K562 (cell line): ENCODE data around the gene SCYL1. TPM values are rescaled to one million over a fixed set of nuclear protein-coding genes. Genes with fewer than 3 reads are reported as not detected.

Experiments
- AFF4 ChIP-seq: sonication (generic); formaldehyde crosslinking; IDR thresholded peaks from 2 replicates; pipeline ENCODE4 v1.8.0; 2023; ENCODE audit warnings: mild to moderate bottlenecking, missing genetic modification reagents
- C11orf30 ChIP-seq: fragments of 450-650 bp; IDR thresholded peaks from 2 replicates; pipeline ENCODE4 v1.6.1; 2016; ENCODE audit warnings: low read depth, mild to moderate bottlenecking
- CEBPZ ChIP-seq: fragments of 150-350 bp; IDR thresholded peaks from 2 replicates; pipeline ENCODE4 v1.6.1; 2014; ENCODE audit warnings: low read depth, mild to moderate bottlenecking, low read length, borderline replicate concordance
- CGGBP1 ChIP-seq: fragments of 250-450 bp; sonication (Bioruptor Pico); IDR thresholded peaks from 2 replicates; pipeline ENCODE4 v1.9.0; 2021; ENCODE audit warnings: mild to moderate bottlenecking
- HDAC3 ChIP-seq: fragments of 450-650 bp; IDR thresholded peaks from 2 replicates; pipeline ENCODE4 v1.6.1; 2018; ENCODE audit warnings: borderline replicate concordance, mild to moderate bottlenecking, moderate library complexity; ENCODE audit not compliant: partially characterized antibody
- KLF1 ChIP-seq: fragments of 450-650 bp; IDR thresholded peaks from 2 replicates; pipeline ENCODE4 v1.6.1; 2016; ENCODE audit warnings: missing genetic modification characterization, missing compliant biosample characterization
- MCM5 ChIP-seq: fragments of 450-650 bp; IDR thresholded peaks from 2 replicates; pipeline ENCODE4 v1.6.1; 2016; ENCODE audit warnings: low read depth
- NUFIP1 ChIP-seq: fragments of 450-650 bp; IDR thresholded peaks from 2 replicates; pipeline ENCODE4 v1.6.1; 2018; ENCODE audit not compliant: partially characterized antibody
- SAFB2 ChIP-seq: fragments of 200-400 bp; formaldehyde crosslinking; IDR thresholded peaks from 2 replicates; pipeline ENCODE4 v1.6.1; 2018; ENCODE audit warnings: borderline replicate concordance, low read length, low read depth, moderate library complexity; ENCODE audit not compliant: severe bottlenecking
- TAF9B ChIP-seq: fragments of 450-650 bp; IDR thresholded peaks from 2 replicates; pipeline ENCODE4 v1.6.1; 2018; ENCODE audit warnings: mild to moderate bottlenecking; ENCODE audit not compliant: partially characterized antibody
- THAP7 ChIP-seq: fragments of 250-450 bp; sonication (Bioruptor Pico); IDR thresholded peaks from 2 replicates; pipeline ENCODE4 v1.5.0; 2021
- TRIM24 ChIP-seq, 2 experiments: fragments of 450-650 bp; IDR thresholded peaks; 2 replicates each; pipeline ENCODE4 v1.6.1; 2016
- YBX1 ChIP-seq: fragments of 450-650 bp; IDR thresholded peaks from 2 replicates; pipeline ENCODE4 v1.7.1; 2016; ENCODE audit warnings: mild to moderate bottlenecking
- ZNF3 ChIP-seq: fragments of 250-450 bp; sonication (Bioruptor Pico); IDR thresholded peaks from 2 replicates; pipeline ENCODE4 v1.5.0; 2021; ENCODE audit warnings: mild to moderate bottlenecking, moderate library complexity
- ZNF41 ChIP-seq: fragments of 250-450 bp; sonication (Bioruptor Pico); conservative IDR thresholded peaks from 2 replicates; pipeline ENCODE4 v1.4.0; 2020; ENCODE audit warnings: mild to moderate bottlenecking
- polyA plus RNA-seq, 8 experiments: library from polyadenylated mRNA; depleted of rRNA in 4 of 8; stranded (reverse) in 5 of 8; unstranded in 3 of 8; fragments of >200 nt; fragmentation: Nextera tagmentation in 2 of 8; fragmentation: Illumina TruSeq in 1 of 8; extraction: Ambion mirVana in 2 of 8; extraction: Trizol in 1 of 8; gene quantifications; 2 replicates each; pipeline versions ENCODE4 v1.2.1 to v1.2.3, GENCODE V29; 2011 to 2014; ENCODE audit warnings: inconsistent platforms in 1 of 8, missing spikeins in 1 of 8
- total RNA-seq, 7 experiments: library from RNA; depleted of rRNA in 6 of 7; stranded (reverse); fragments of >200 nt in 6 of 7; fragmentation: Illumina TruSeq in 2 of 7; extraction: Trizol in 2 of 7; gene quantifications; 2 replicates each; pipeline versions ENCODE4 v1.2.1 to v1.2.3, GENCODE V29; 2011 to 2021; ENCODE audit warnings: low replicate concordance in 1 of 7
- TF ChIP-seq, protein P1 (sequence below): fragments of 250-450 bp; sonication (Bioruptor Pico); IDR thresholded peaks from 2 replicates; pipeline ENCODE4 v1.5.0; 2022; ENCODE audit warnings: mild to moderate bottlenecking
- TF ChIP-seq, protein P2 (sequence below): fragments of 450-650 bp; IDR thresholded peaks from 2 replicates; pipeline ENCODE4 v1.6.1; 2016; ENCODE audit warnings: low read depth, mild to moderate bottlenecking, moderate library complexity

The SCYL1 gene
- total and polyA plus RNA-seq, 9 of the 15 experiments (the other 6 are each of a cell fraction or from before 2014, with no cell fraction given), result 1.9 to 145 (median 57.6) TPM

DNA sequence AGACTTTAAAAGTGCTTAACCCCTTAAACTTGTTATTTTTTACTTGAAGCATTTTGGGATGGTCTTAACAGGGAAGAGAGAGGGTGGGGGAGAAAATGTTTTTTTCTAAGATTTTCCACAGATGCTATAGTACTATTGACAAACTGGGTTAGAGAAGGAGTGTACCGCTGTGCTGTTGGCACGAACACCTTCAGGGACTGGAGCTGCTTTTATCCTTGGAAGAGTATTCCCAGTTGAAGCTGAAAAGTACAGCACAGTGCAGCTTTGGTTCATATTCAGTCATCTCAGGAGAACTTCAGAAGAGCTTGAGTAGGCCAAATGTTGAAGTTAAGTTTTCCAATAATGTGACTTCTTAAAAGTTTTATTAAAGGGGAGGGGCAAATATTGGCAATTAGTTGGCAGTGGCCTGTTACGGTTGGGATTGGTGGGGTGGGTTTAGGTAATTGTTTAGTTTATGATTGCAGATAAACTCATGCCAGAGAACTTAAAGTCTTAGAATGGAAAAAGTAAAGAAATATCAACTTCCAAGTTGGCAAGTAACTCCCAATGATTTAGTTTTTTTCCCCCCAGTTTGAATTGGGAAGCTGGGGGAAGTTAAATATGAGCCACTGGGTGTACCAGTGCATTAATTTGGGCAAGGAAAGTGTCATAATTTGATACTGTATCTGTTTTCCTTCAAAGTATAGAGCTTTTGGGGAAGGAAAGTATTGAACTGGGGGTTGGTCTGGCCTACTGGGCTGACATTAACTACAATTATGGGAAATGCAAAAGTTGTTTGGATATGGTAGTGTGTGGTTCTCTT, 23.2 kb upstream of the SCYL1 start (continued):
- TF ChIP-seq KLF1 (tag) (no peak), AFF4 (peak; percentile 99), THAP7 (CRISPR knock-in tag) (no peak), ZNF41 (CRISPR knock-in tag) (peak; percentile 66), CGGBP1 (CRISPR knock-in tag) (peak; percentile 3; the same call in 1 of the 2 replicates), TAF9B (no peak), ZNF3 (no peak; the same call in 1 of the 2 replicates), NUFIP1 (no peak), CEBPZ (no peak), C11orf30 (no peak), SAFB2 (no peak), YBX1 (no peak), HDAC3 (peak; percentile 38), MCM5 (no peak), TRIM24 (IDR thresholded peaks at IDR 0.05) (no peak)
- TF ChIP-seq, protein P1, sequence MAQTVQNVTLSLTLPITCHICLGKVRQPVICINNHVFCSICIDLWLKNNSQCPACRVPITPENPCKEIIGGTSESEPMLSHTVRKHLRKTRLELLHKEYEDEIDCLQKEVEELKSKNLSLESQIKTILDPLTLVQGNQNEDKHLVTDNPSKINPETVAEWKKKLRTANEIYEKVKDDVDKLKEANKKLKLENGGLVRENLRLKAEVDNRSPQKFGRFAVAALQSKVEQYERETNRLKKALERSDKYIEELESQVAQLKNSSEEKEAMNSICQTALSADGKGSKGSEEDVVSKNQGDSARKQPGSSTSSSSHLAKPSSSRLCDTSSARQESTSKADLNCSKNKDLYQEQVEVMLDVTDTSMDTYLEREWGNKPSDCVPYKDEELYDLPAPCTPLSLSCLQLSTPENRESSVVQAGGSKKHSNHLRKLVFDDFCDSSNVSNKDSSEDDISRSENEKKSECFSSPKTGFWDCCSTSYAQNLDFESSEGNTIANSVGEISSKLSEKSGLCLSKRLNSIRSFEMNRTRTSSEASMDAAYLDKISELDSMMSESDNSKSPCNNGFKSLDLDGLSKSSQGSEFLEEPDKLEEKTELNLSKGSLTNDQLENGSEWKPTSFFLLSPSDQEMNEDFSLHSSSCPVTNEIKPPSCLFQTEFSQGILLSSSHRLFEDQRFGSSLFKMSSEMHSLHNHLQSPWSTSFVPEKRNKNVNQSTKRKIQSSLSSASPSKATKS (CRISPR knock-in tag), result no peak
- TF ChIP-seq, protein P2, sequence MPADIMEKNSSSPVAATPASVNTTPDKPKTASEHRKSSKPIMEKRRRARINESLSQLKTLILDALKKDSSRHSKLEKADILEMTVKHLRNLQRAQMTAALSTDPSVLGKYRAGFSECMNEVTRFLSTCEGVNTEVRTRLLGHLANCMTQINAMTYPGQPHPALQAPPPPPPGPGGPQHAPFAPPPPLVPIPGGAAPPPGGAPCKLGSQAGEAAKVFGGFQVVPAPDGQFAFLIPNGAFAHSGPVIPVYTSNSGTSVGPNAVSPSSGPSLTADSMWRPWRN, result no peak
